Measurements from ENCODE around the gene RAMP1.

The RAMP1 gene

GRCh38 chr2:237931205-237931721 is 71.8 kb downstream of the RAMP1 start:
- DNase-seq (ENCODE audit: low spot score) = no peak
- no peak for TF ChIP-seq CTCF (IDR thresholded peaks at IDR 0.05; ENCODE audit: extremely low read depth, missing control alignments)

- DNase-seq (ENCODE audit: low spot score) = no peak
- no peak for TF ChIP-seq CTCF (IDR thresholded peaks at IDR 0.05; ENCODE audit: extremely low read depth, missing control alignments)
Observed at GRCh38 chr2:237932731-237933131, 73.3 kb downstream of the RAMP1 start.

GRCh38 chr2:237934186-237934585 is 74.8 kb downstream of the RAMP1 start:
- TF ChIP-seq CTCF (IDR thresholded peaks at IDR 0.05; ENCODE audit: extremely low read depth, missing control alignments) = no peak
- DNase-seq (ENCODE audit: low spot score) = no peak

GRCh38 chr2:237935740-237936452 is 76.5 kb downstream of the RAMP1 start:
- no peak for DNase-seq (ENCODE audit: low spot score)
- TF ChIP-seq CTCF (IDR thresholded peaks at IDR 0.05; ENCODE audit: extremely low read depth, missing control alignments) = no peak

- TF ChIP-seq CTCF (IDR thresholded peaks at IDR 0.05; ENCODE audit: extremely low read depth, missing control alignments) = no peak
- DNase-seq (ENCODE audit: low spot score) = no peak
Observed at GRCh38 chr2:237939251-237939650, 79.8 kb downstream of the RAMP1 start.

- TF ChIP-seq CTCF (IDR thresholded peaks at IDR 0.05; ENCODE audit: extremely low read depth, missing control alignments) = no peak
Observed at GRCh38 chr2:237940828-237941227, 81.4 kb downstream of the RAMP1 start.

GRCh38 chr2:237941239-237941638 is 81.8 kb downstream of the RAMP1 start:
- no peak for TF ChIP-seq CTCF (IDR thresholded peaks at IDR 0.05; ENCODE audit: extremely low read depth, missing control alignments)
- DNase-seq (ENCODE audit: low spot score) = no peak

More at GRCh38 chr2:237940828-237941227, 81.4 kb downstream of the RAMP1 start:
- DNase-seq (ENCODE audit: low spot score) = no peak
